Smooth muscle cell (in vitro differentiated cells): Measurements from ENCODE around the gene LITAF. TPM values are rescaled to one million over a fixed set of nuclear protein-coding genes. Genes with fewer than 3 reads are reported as not detected.

Experiments
- DNase-seq: peaks from one replicate; lab custom pipeline; 2025; ENCODE audit not compliant: unreplicated experiment; lab: John Stamatoyannopoulos, UW
- H2AFZ ChIP-seq: fragments of 200-600 bp; sonication (generic); 2 replicates; pipeline ENCODE4 v1.6.0; 2016; ENCODE audit warnings: antibody characterized with exemption, low read depth, mild to moderate bottlenecking
- H3F3A ChIP-seq: fragments of 200-600 bp; sonication (generic); 2 replicates; pipeline ENCODE4 v1.6.0; 2017; ENCODE audit warnings: antibody characterized with exemption, low read depth
- H3K27ac ChIP-seq: fragments of 200-600 bp; sonication (generic); 2 replicates; pipeline ENCODE4 v1.5.1; 2016; ENCODE audit warnings: low read depth, mild to moderate bottlenecking
- H3K27me3 ChIP-seq: fragments of 200-600 bp; sonication (generic); 2 replicates; pipeline ENCODE4 v1.6.1; 2016; ENCODE audit warnings: low read depth, mild to moderate bottlenecking
- H3K36me3 ChIP-seq: fragments of 200-600 bp; sonication (generic); 2 replicates; pipeline ENCODE4 v1.5.1; 2016; ENCODE audit warnings: low read depth
- H3K4me1 ChIP-seq: fragments of 200-600 bp; sonication (generic); 2 replicates; pipeline ENCODE4 v1.5.1; 2016; ENCODE audit warnings: low read depth
- H3K4me2 ChIP-seq: fragments of 200-600 bp; sonication (generic); 2 replicates; pipeline ENCODE4 v1.6.0; 2016; ENCODE audit warnings: mild to moderate bottlenecking
- H3K4me3 ChIP-seq: fragments of 200-600 bp; sonication (generic); 2 replicates; pipeline ENCODE4 v1.5.1; 2016; ENCODE audit warnings: mild to moderate bottlenecking
- H3K79me2 ChIP-seq: fragments of 200-600 bp; sonication (generic); 2 replicates; pipeline ENCODE4 v1.6.0; 2016; ENCODE audit warnings: low read depth, mild to moderate bottlenecking
- H3K9ac ChIP-seq: fragments of 200-600 bp; sonication (generic); 2 replicates; pipeline ENCODE4 v1.6.0; 2016; ENCODE audit warnings: low read depth
- H3K9me3 ChIP-seq: fragments of 200-600 bp; sonication (generic); replicated peaks from 2 replicates; pipeline ENCODE4 v1.5.1; 2016; ENCODE audit warnings: low read depth
- H4K20me1 ChIP-seq: fragments of 200-600 bp; sonication (generic); 2 replicates; pipeline ENCODE4 v1.6.0; 2016; ENCODE audit warnings: low read depth
- CTCF ChIP-seq: fragments of 200-600 bp; sonication (generic); IDR thresholded peaks from 2 replicates; pipeline ENCODE4 v1.5.1; 2017; ENCODE audit warnings: borderline replicate concordance, mild to moderate bottlenecking, antibody characterized with exemption; ENCODE audit not compliant: insufficient read depth, poor library complexity, severe bottlenecking
- WGBS: methylation state at CpG from one replicate; pipeline ENCODE4 v1.1.7; 2016; ENCODE audit warnings: low lambda C conversion rate; 5-methylcytosine and 5-hydroxymethylcytosine counted together
- polyA plus RNA-seq: library from polyadenylated mRNA; unstranded; fragments of >200 nt; fragmentation: Nextera tagmentation; extraction: Ambion mirVana; gene quantifications from 2 replicates; pipeline ENCODE4 v1.2.1, GENCODE V29; 2016
- total RNA-seq: library from RNA; depleted of rRNA; stranded (reverse); fragments of >200 nt; gene quantifications from 2 replicates; pipeline ENCODE4 v1.2.3, GENCODE V29; 2014

Gene LITAF
- total and polyA plus RNA-seq, 2 experiments from 2014 or later, result 40.4 to 72.6 TPM

GRCh38 chr16:11565665-11566064, 21.1 kb downstream of the LITAF start:
- DNase-seq, result no peak
- Histone ChIP-seq H3K27ac (no peak overlapping the region), H3K4me3 (no peak overlapping the region), H3K9ac (no peak overlapping the region), H3K9me3 (no peaks in the 10 kb centered on the region), H3F3A (peaks cover 8% of the 10 kb centered on the region), H3K79me2 (peaks cover 71% of the 10 kb centered on the region), H2AFZ (no peak overlapping the region), H3K27me3 (no peaks in the 10 kb centered on the region), H3K4me1 (peaks cover 17% of the 10 kb centered on the region), H3K4me2 (no peak overlapping the region), H4K20me1 (peaks cover 66% of the 10 kb centered on the region), H3K36me3 (no peaks in the 10 kb centered on the region)
- TF ChIP-seq CTCF, result no peak
- 91% methylated on average over 11 of the region's 11 CpGs for WGBS

GRCh38 chr16:11564046-11564926, 22.4 kb downstream of the LITAF start:
- 96% methylated on average over 24 of the region's 24 CpGs for WGBS
- H4K20me1 ChIP-seq, result peaks cover 59% of the 10 kb centered on the region

GRCh38 chr16:11563493-11564040, 23.2 kb downstream of the LITAF start:
- Histone ChIP-seq H3F3A (peaks cover 8% of the 10 kb centered on the region), H3K27ac (no peak overlapping the region), H3K4me2 (no peak overlapping the region), H3K27me3 (no peaks in the 10 kb centered on the region), H2AFZ (no peak overlapping the region), H3K9me3 (no peaks in the 10 kb centered on the region), H4K20me1 (peaks cover 57% of the 10 kb centered on the region), H3K9ac (no peak overlapping the region), H3K79me2 (peaks cover 70% of the 10 kb centered on the region), H3K36me3 (no peaks in the 10 kb centered on the region), H3K4me1 (peaks cover 19% of the 10 kb centered on the region), H3K4me3 (no peak overlapping the region)
- no peak for DNase-seq
- 92% methylated on average over 6 of the region's 6 CpGs for WGBS
- TF ChIP-seq CTCF, result no peak

More at GRCh38 chr16:11564046-11564926, 22.4 kb downstream of the LITAF start:
- H3K27ac ChIP-seq, result no peak overlapping the region
- no peaks in the 10 kb centered on the region for H3K27me3 ChIP-seq
- no peak for DNase-seq
- no peak overlapping the region for H3K4me2 ChIP-seq
- H3K9ac ChIP-seq, result no peak overlapping the region
- H2AFZ ChIP-seq, result no peak overlapping the region
- peaks cover 19% of the 10 kb centered on the region for H3K4me1 ChIP-seq
- peaks cover 8% of the 10 kb centered on the region for H3F3A ChIP-seq
- no peak for TF ChIP-seq CTCF
- H3K9me3 ChIP-seq, result no peaks in the 10 kb centered on the region
- H3K4me3 ChIP-seq, result no peak overlapping the region
- peaks cover 70% of the 10 kb centered on the region for H3K79me2 ChIP-seq
- H3K36me3 ChIP-seq, result no peaks in the 10 kb centered on the region
